ENCODE measurements around the gene ABCC6.

DNA sequence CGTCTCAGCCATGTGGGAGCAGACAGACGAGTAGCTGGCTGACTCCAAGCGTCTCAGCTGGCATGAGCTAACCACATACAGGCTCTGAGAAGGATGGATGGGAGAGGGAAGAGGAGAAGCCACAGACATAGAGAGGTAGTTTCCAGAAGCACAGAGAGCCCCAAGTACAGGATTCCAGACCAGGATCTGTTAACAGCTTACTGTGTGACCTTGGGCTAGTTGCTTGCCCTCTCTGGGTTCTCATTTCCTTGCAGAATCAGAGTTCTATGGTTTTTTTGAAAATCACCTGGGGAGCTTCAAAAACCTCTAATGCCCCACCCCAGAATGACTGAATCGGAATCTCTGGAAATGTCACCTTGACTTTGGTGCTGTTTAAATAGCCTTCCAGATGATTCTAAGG is 60.2 kb downstream of the ABCC6 start:
- TF ChIP-seq, protein P1, sequence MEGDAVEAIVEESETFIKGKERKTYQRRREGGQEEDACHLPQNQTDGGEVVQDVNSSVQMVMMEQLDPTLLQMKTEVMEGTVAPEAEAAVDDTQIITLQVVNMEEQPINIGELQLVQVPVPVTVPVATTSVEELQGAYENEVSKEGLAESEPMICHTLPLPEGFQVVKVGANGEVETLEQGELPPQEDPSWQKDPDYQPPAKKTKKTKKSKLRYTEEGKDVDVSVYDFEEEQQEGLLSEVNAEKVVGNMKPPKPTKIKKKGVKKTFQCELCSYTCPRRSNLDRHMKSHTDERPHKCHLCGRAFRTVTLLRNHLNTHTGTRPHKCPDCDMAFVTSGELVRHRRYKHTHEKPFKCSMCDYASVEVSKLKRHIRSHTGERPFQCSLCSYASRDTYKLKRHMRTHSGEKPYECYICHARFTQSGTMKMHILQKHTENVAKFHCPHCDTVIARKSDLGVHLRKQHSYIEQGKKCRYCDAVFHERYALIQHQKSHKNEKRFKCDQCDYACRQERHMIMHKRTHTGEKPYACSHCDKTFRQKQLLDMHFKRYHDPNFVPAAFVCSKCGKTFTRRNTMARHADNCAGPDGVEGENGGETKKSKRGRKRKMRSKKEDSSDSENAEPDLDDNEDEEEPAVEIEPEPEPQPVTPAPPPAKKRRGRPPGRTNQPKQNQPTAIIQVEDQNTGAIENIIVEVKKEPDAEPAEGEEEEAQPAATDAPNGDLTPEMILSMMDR (conservative IDR thresholded peaks at IDR 0.05; ENCODE audit: low read depth, low read length), result no peak
- TF ChIP-seq POLR2A (IDR thresholded peaks at IDR 0.05; ENCODE audit: low read depth, low read length) (no peak), SMC3 (IDR thresholded peaks at IDR 0.05; ENCODE audit: low read depth, low read length) (no peak), MAZ (IDR thresholded peaks at IDR 0.05; ENCODE audit: borderline replicate concordance, low read depth, low read length) (no peak), RCOR1 (IDR thresholded peaks at IDR 0.05; ENCODE audit: insufficient replicate concordance, low read length) (no peak), RFX5 (IDR thresholded peaks at IDR 0.05; ENCODE audit: low read depth, low read length) (no peak), USF2 (IDR thresholded peaks at IDR 0.05; ENCODE audit: low read depth, low read length) (no peak)

Measured in IMR-90 (cell line).